Measurements from ENCODE around the gene SMIM35.

- TF ChIP-seq FOXK2 (IDR thresholded peaks at IDR 0.05) (no peak), FOXM1 (IDR thresholded peaks at IDR 0.05; ENCODE audit: borderline replicate concordance) (no peak), SP1 (IDR thresholded peaks at IDR 0.05) (no peak), LEF1 (IDR thresholded peaks at IDR 0.05; ENCODE audit: borderline replicate concordance) (no peak), BHLHE40 (IDR thresholded peaks at IDR 0.05; ENCODE audit: borderline replicate concordance) (no peak), ZNF384 (IDR thresholded peaks at IDR 0.05) (no peak), NFRKB (IDR thresholded peaks at IDR 0.05) (no peak), TARDBP (IDR thresholded peaks at IDR 0.05) (no peak)
Observed at GRCh38 chr11:118100691-118101232, 14.0 kb upstream of the SMIM35 start.
